ENCODE data around the gene SLC7A4. TPM values are rescaled to one million over a fixed set of nuclear protein-coding genes. Genes with fewer than 3 reads are reported as not detected.

Gene SLC7A4
- polyA plus RNA-seq, 4 donors: 0.27 to 40.2 (median 2.3) TPM; not detected in 1

GRCh38 chr22:21020802-21021429, 11.4 kb downstream of the SLC7A4 start:
- 48 to 61% (median 53%) methylated on average over 7 of the region's 7 CpGs for WGBS, 3 donors

GRCh38 chr22:21018314-21018713, 14.0 kb downstream of the SLC7A4 start:
- no peak overlapping the region for H3K27ac ChIP-seq (ENCODE audit: low read depth in 1 of 3, low read length in 2 of 3)
- FAIRE-seq: no peak
- peaks cover 3 to 18% (median 8%) of the 10 kb centered on the region in 3 donors for H3K4me1 ChIP-seq (ENCODE audit: control insufficient read depth in 3 of 3, insufficient read depth in 2 of 3, low read depth in 1 of 3, low read length in 2 of 3)
- no peaks in the 10 kb centered on the region for H3K9me3 ChIP-seq (ENCODE audit: control insufficient read depth in 2 of 2, insufficient read depth in 1 of 2, low read depth in 1 of 2, low read length in 1 of 2)
- H3K4me3 ChIP-seq (ENCODE audit: low read depth in 1 of 3, low read length in 3 of 3): no peak overlapping the region
- H3K27me3 ChIP-seq (ENCODE audit: control insufficient read depth in 3 of 3, insufficient read depth in 3 of 3, low read length in 3 of 3): peaks cover 0 to 3% (median 0%) of the 10 kb centered on the region in 3 donors
- no peak for DNase-seq
- 89 to 94% (median 92%) methylated on average over 4 of the region's 4 CpGs for WGBS, 3 donors
- H3K36me3 ChIP-seq (ENCODE audit: control insufficient read depth in 3 of 3, insufficient read depth in 2 of 3, low read depth in 1 of 3, low read length in 3 of 3): no peaks in the 10 kb centered on the region

More at GRCh38 chr22:21020802-21021429, 11.4 kb downstream of the SLC7A4 start:
- Histone ChIP-seq H3K27me3 (ENCODE audit: control insufficient read depth in 3 of 3, insufficient read depth in 3 of 3, low read length in 3 of 3) (no peaks in the 10 kb centered on the region), H3K36me3 (ENCODE audit: control insufficient read depth in 3 of 3, insufficient read depth in 2 of 3, low read depth in 1 of 3, low read length in 3 of 3) (no peaks in the 10 kb centered on the region), H3K9me3 (ENCODE audit: control insufficient read depth in 2 of 2, insufficient read depth in 1 of 2, low read depth in 1 of 2, low read length in 1 of 2) (no peaks in the 10 kb centered on the region), H3K4me1 (ENCODE audit: control insufficient read depth in 3 of 3, insufficient read depth in 2 of 3, low read depth in 1 of 3, low read length in 2 of 3) (peaks cover 0 to 2% (median 0%) of the 10 kb centered on the region in 3 donors), H3K4me3 (ENCODE audit: low read depth in 1 of 3, low read length in 3 of 3) (no peak overlapping the region), H3K27ac (ENCODE audit: low read depth in 1 of 3, low read length in 2 of 3) (no peak overlapping the region)
- FAIRE-seq (no peak), DNase-seq (no peak)

GRCh38 chr22:21016644-21017420, 15.5 kb downstream of the SLC7A4 start:
- FAIRE-seq (no peak), DNase-seq (peak in 1 of 2 donors; percentile 45)
- WGBS, 3 donors: 54 to 79% (median 61%) methylated on average over 13 of the region's 13 CpGs
- Histone ChIP-seq H3K4me3 (ENCODE audit: low read depth in 1 of 3, low read length in 3 of 3) (no peak overlapping the region), H3K27me3 (ENCODE audit: control insufficient read depth in 3 of 3, insufficient read depth in 3 of 3, low read length in 3 of 3) (peaks cover 0 to 3% (median 0%) of the 10 kb centered on the region in 3 donors), H3K27ac (ENCODE audit: low read depth in 1 of 3, low read length in 2 of 3) (no peak overlapping the region), H3K36me3 (ENCODE audit: control insufficient read depth in 3 of 3, insufficient read depth in 2 of 3, low read depth in 1 of 3, low read length in 3 of 3) (no peaks in the 10 kb centered on the region), H3K4me1 (ENCODE audit: control insufficient read depth in 3 of 3, insufficient read depth in 2 of 3, low read depth in 1 of 3, low read length in 2 of 3) (peaks cover 3 to 18% (median 8%) of the 10 kb centered on the region in 3 donors), H3K9me3 (ENCODE audit: control insufficient read depth in 2 of 2, insufficient read depth in 1 of 2, low read depth in 1 of 2, low read length in 1 of 2) (no peaks in the 10 kb centered on the region)

- Histone ChIP-seq H3K4me3 (ENCODE audit: low read depth in 1 of 3, low read length in 3 of 3) (no peak overlapping the region), H3K4me1 (ENCODE audit: control insufficient read depth in 3 of 3, insufficient read depth in 2 of 3, low read depth in 1 of 3, low read length in 2 of 3) (peaks cover 3 to 18% (median 8%) of the 10 kb centered on the region in 3 donors), H3K27me3 (ENCODE audit: control insufficient read depth in 3 of 3, insufficient read depth in 3 of 3, low read length in 3 of 3) (peaks cover 0 to 3% (median 0%) of the 10 kb centered on the region in 3 donors), H3K36me3 (ENCODE audit: control insufficient read depth in 3 of 3, insufficient read depth in 2 of 3, low read depth in 1 of 3, low read length in 3 of 3) (no peaks in the 10 kb centered on the region), H3K9me3 (ENCODE audit: control insufficient read depth in 2 of 2, insufficient read depth in 1 of 2, low read depth in 1 of 2, low read length in 1 of 2) (no peaks in the 10 kb centered on the region), H3K27ac (ENCODE audit: low read depth in 1 of 3, low read length in 2 of 3) (peak overlapping the region in 1 of 3 donors; percentile 66)
- WGBS, 3 donors: 65 to 72% (median 71%) methylated on average over 9 to 10 of the region's 10 CpGs
- no peak for DNase-seq
- FAIRE-seq: no peak
Observed at GRCh38 chr22:21015466-21016006, 16.8 kb downstream of the SLC7A4 start.

- H3K36me3 ChIP-seq (ENCODE audit: control insufficient read depth in 3 of 3, insufficient read depth in 2 of 3, low read depth in 1 of 3, low read length in 3 of 3): no peaks in the 10 kb centered on the region
- DNase-seq (peak; percentile 45 to 51), FAIRE-seq (no peak)
- 26 to 33% (median 27%) methylated on average over 11 to 12 of the region's 12 CpGs for WGBS, 3 donors
- H3K9me3 ChIP-seq (ENCODE audit: control insufficient read depth in 2 of 2, insufficient read depth in 1 of 2, low read depth in 1 of 2, low read length in 1 of 2): no peaks in the 10 kb centered on the region
- H3K27me3 ChIP-seq (ENCODE audit: control insufficient read depth in 3 of 3, insufficient read depth in 3 of 3, low read length in 3 of 3): peaks cover 0 to 3% (median 0%) of the 10 kb centered on the region in 3 donors
- peak within 1 kb of the TSS in 2 of 3 donors; percentile 62 to 68 for H3K27ac ChIP-seq (ENCODE audit: low read depth in 1 of 3, low read length in 2 of 3)
- H3K4me1 ChIP-seq (ENCODE audit: control insufficient read depth in 3 of 3, insufficient read depth in 2 of 3, low read depth in 1 of 3, low read length in 2 of 3): peaks cover 3 to 18% (median 8%) of the 10 kb centered on the region in 3 donors
- peak within 1 kb of the TSS in 2 of 3 donors; percentile 12 to 53 for H3K4me3 ChIP-seq (ENCODE audit: low read depth in 1 of 3, low read length in 3 of 3)
Observed at GRCh38 chr22:21014726-21015465, 17.5 kb downstream of the SLC7A4 start, which contains the start of gene P2RX6. Gene P2RX6, plus strand, starts transcription at chr22:21015165. Its CDS starts 10 bp downstream, at chr22:21015175.

- H3K27me3 ChIP-seq (ENCODE audit: control insufficient read depth in 3 of 3, insufficient read depth in 3 of 3, low read length in 3 of 3): peaks cover 0 to 3% (median 0%) of the 10 kb centered on the region in 3 donors
- FAIRE-seq: no peak
- DNase-seq: peak; percentile 53 to 87
- no peaks in the 10 kb centered on the region for H3K9me3 ChIP-seq (ENCODE audit: control insufficient read depth in 2 of 2, insufficient read depth in 1 of 2, low read depth in 1 of 2, low read length in 1 of 2)
- 1% methylated on average over 40 of the region's 40 CpGs for WGBS, 3 donors
- peak overlapping the region in 2 of 3 donors; percentile 12 to 53 for H3K4me3 ChIP-seq (ENCODE audit: low read depth in 1 of 3, low read length in 3 of 3)
- no peaks in the 10 kb centered on the region for H3K36me3 ChIP-seq (ENCODE audit: control insufficient read depth in 3 of 3, insufficient read depth in 2 of 3, low read depth in 1 of 3, low read length in 3 of 3)
- peaks cover 3 to 18% (median 8%) of the 10 kb centered on the region in 3 donors for H3K4me1 ChIP-seq (ENCODE audit: control insufficient read depth in 3 of 3, insufficient read depth in 2 of 3, low read depth in 1 of 3, low read length in 2 of 3)
- H3K27ac ChIP-seq (ENCODE audit: low read depth in 1 of 3, low read length in 2 of 3): peak overlapping the region in 2 of 3 donors; percentile 62 to 68
Observed at GRCh38 chr22:21014202-21014725, 18.1 kb downstream of the SLC7A4 start.

GRCh38 chr22:21013657-21014201, 18.6 kb downstream of the SLC7A4 start:
- 10 to 17% (median 12%) methylated on average over 23 to 24 of the region's 24 CpGs for WGBS, 3 donors
- FAIRE-seq (no peak), DNase-seq (no peak)
- Histone ChIP-seq H3K4me1 (ENCODE audit: control insufficient read depth in 3 of 3, insufficient read depth in 2 of 3, low read depth in 1 of 3, low read length in 2 of 3) (peaks cover 3 to 18% (median 8%) of the 10 kb centered on the region in 3 donors), H3K9me3 (ENCODE audit: control insufficient read depth in 2 of 2, insufficient read depth in 1 of 2, low read depth in 1 of 2, low read length in 1 of 2) (no peaks in the 10 kb centered on the region), H3K27me3 (ENCODE audit: control insufficient read depth in 3 of 3, insufficient read depth in 3 of 3, low read length in 3 of 3) (peaks cover 0 to 3% (median 0%) of the 10 kb centered on the region in 3 donors), H3K27ac (ENCODE audit: low read depth in 1 of 3, low read length in 2 of 3) (peak overlapping the region in 2 of 3 donors; percentile 62 to 68), H3K36me3 (ENCODE audit: control insufficient read depth in 3 of 3, insufficient read depth in 2 of 3, low read depth in 1 of 3, low read length in 3 of 3) (no peaks in the 10 kb centered on the region), H3K4me3 (ENCODE audit: low read depth in 1 of 3, low read length in 3 of 3) (peak overlapping the region in 2 of 3 donors; percentile 12 to 53)

Data from small intestine (tissue), 7 donors.